ENCODE results near the gene SPTBN1. TPM values are rescaled to one million over a fixed set of nuclear protein-coding genes. Genes with fewer than 3 reads are reported as not detected.
A peak's percentile ranks its signal among the peaks of the same experiment; 100 is the strongest.

Gene SPTBN1
- total and polyA plus RNA-seq, 2 of the 13 experiments (the other 11 are each of a cell fraction or from before 2014, with no cell fraction given), result 123 to 299 TPM

- TF ChIP-seq HNF4G (IDR thresholded peaks at IDR 0.05; ENCODE audit: borderline replicate concordance, low read depth, low read length) (0 out of 2 replicates have a peak, but pooled peaks have one; percentile 0), HNF4G (CRISPR knock-in tag; IDR thresholded peaks at IDR 0.05; ENCODE audit: borderline replicate concordance, low read depth) (no peak), ZNF574 (CRISPR knock-in tag; IDR thresholded peaks at IDR 0.05) (peak; percentile 36; the same call in 1 of the 2 replicates), TFDP1 (CRISPR knock-in tag; IDR thresholded peaks at IDR 0.05; ENCODE audit: borderline replicate concordance) (0 out of 2 replicates have a peak, but pooled peaks have one; percentile 32), NFKB2 (CRISPR knock-in tag; IDR thresholded peaks at IDR 0.05; ENCODE audit: borderline replicate concordance) (peak; percentile 48; the same call in 1 of the 2 replicates), ZBTB20 (CRISPR knock-in tag; IDR thresholded peaks at IDR 0.05; ENCODE audit: borderline replicate concordance, low read depth) (peak; percentile 71; the same call in 1 of the 2 replicates)
These were observed 980 bp upstream of the SPTBN1 start (continued) for GRCh38 chr2:54455131-54455562.

GRCh38 chr2:54456362-54456611 is 160 bp downstream of the SPTBN1 start:
- DNase-seq (ENCODE audit: low spot score) (no peak), ATAC-seq (no peak), FAIRE-seq (no peak)
- CTCF ChIA-PET (ENCODE audit: low intra/inter-chr PET ratio, low total read pairs), result no interaction called here
- no TSS peak for BruUV-seq (replicated peaks)
- H4K20me1 ChIP-seq (ENCODE audit: insufficient read depth, low read length), result peaks cover 40% of the 10 kb centered on the region
- H3K79me2 ChIP-seq (ENCODE audit: insufficient read depth, low read length), result peaks cover 45% of the 10 kb centered on the region
- POLR2A ChIA-PET, result interaction anchor here (1.0 kb wide), 1 partner anchor 42 kb away, joined by 5 read pairs; no protein-coding TSS in a partner anchor
- no peaks in the 10 kb centered on the region; a peak in 1 of 5 replicates for H3K27me3 ChIP-seq (ENCODE audit: control insufficient read depth in 1 of 2, insufficient read depth in 2 of 2, low read length in 2 of 2)
- in situ Hi-C loops (cut with HindIII; ENCODE audit: extremely low pct_ligation_motif_present, low pct_unique_long_range_greater_than_20kb) (no loop called here), intact Hi-C loops (cut with micrococcal nuclease; ENCODE audit: unreplicated experiment) (loop anchor here (1.0 to 5.0 kb wide), 6 partner anchors 37 to 341 kb away; partner anchors contain the start of gene ACYP2)
- no peak overlapping the region for H3K4me2 ChIP-seq (ENCODE audit: low read depth, low read length)
- H3K4me3 ChIP-seq (replicated peaks in 1 of 3; ENCODE audit: insufficient read depth in 1 of 3, low read depth in 2 of 3, low read length in 3 of 3), result peak overlapping the region; percentile 93 to 96 (median 93); a peak in 4 of 6 replicates
- no peaks in the 10 kb centered on the region for H3K9me3 ChIP-seq (ENCODE audit: low read length)
- H2AFZ ChIP-seq (ENCODE audit: low read length), result no peak overlapping the region
- H3K9ac ChIP-seq (ENCODE audit: insufficient read depth, low read depth, low read length), result peak overlapping the region; percentile 61
- H3K36me3 ChIP-seq (replicated peaks in 1 of 2; ENCODE audit: control insufficient read depth in 1 of 2, insufficient read depth in 2 of 2, low read length in 2 of 2), result 0 out of 5 replicates have a peak, but pooled peaks cover 0 to 4% of the 10 kb centered on the region in 2 experiments
- whole genome bisulfite sequencing (ENCODE audit: low lambda C conversion rate), result 3% methylated on average over 8 of the region's 30 CpGs
- H3K27ac ChIP-seq (ENCODE audit: extremely low read length, insufficient read depth, low read length), result peak overlapping the region; percentile 82
- H3K4me1 ChIP-seq (ENCODE audit: insufficient read depth, low read length), result peaks cover 45% of the 10 kb centered on the region
- TF ChIP-seq ZNF780A (CRISPR knock-in tag; IDR thresholded peaks at IDR 0.05), result no peak
- TF ChIP-seq NFE2L1 (CRISPR knock-in tag; IDR thresholded peaks at IDR 0.05; ENCODE audit: borderline replicate concordance), result no peak
- no peak for TF ChIP-seq SP140L (CRISPR knock-in tag; IDR thresholded peaks at IDR 0.05; ENCODE audit: borderline replicate concordance)
- no peak for TF ChIP-seq EP300 (IDR thresholded peaks at IDR 0.05; ENCODE audit: low read depth in 2 of 2, low read length in 2 of 2)
- TF ChIP-seq EP300 (CRISPR knock-in tag; IDR thresholded peaks at IDR 0.05; ENCODE audit: borderline replicate concordance), result no peak
- no peak for TF ChIP-seq PREB (CRISPR knock-in tag; IDR thresholded peaks at IDR 0.05)
- no peak for TF ChIP-seq SRY (CRISPR knock-in tag; IDR thresholded peaks at IDR 0.05)
- no peak for TF ChIP-seq JARID2 (CRISPR knock-in tag; IDR thresholded peaks at IDR 0.05; ENCODE audit: insufficient replicate concordance)
- no peak for TF ChIP-seq MXD4 (CRISPR knock-in tag; IDR thresholded peaks at IDR 0.05)
- no peak for TF ChIP-seq ZNF737 (CRISPR knock-in tag; IDR thresholded peaks at IDR 0.05; ENCODE audit: borderline replicate concordance)
- TF ChIP-seq FOXJ3 (CRISPR knock-in tag; IDR thresholded peaks at IDR 0.05; ENCODE audit: borderline replicate concordance), result no peak
- TF ChIP-seq JUN (CRISPR knock-in tag; IDR thresholded peaks at IDR 0.05), result no peak
